H7 (cell line): Measurements from ENCODE around the gene HASPIN. TPM values are rescaled to one million over a fixed set of nuclear protein-coding genes. Genes with fewer than 3 reads are reported as not detected.

ENCODE experiments used
- DNase-seq: peaks from one replicate; pipeline ENCODE4 v3.0.0; 2012
- H3K27me3 ChIP-seq: 2 replicates; pipeline ENCODE4 v1.6.0; 2011; ENCODE audit warnings: mild to moderate bottlenecking, low read length; ENCODE audit not compliant: control insufficient read depth, insufficient read depth
- H3K36me3 ChIP-seq: replicated peaks from 2 replicates; pipeline ENCODE4 v1.5.1; 2011; ENCODE audit warnings: low read length; ENCODE audit not compliant: control insufficient read depth, insufficient read depth
- H3K4me3 ChIP-seq: 2 replicates; pipeline ENCODE4 v1.5.1; 2011; ENCODE audit warnings: low read depth, mild to moderate bottlenecking, control low read depth, low read length, moderate library complexity; ENCODE audit not compliant: insufficient read depth
- total RNA-seq: library from RNA; depleted of rRNA; stranded (reverse); fragments of >200 nt; shearing (Covaris generic); gene quantifications from 2 replicates; pipeline ENCODE4 v1.2.3, GENCODE V29; 2014

The HASPIN gene
- total RNA-seq, 1 experiment from 2014 or later: 39.1 TPM

DNA sequence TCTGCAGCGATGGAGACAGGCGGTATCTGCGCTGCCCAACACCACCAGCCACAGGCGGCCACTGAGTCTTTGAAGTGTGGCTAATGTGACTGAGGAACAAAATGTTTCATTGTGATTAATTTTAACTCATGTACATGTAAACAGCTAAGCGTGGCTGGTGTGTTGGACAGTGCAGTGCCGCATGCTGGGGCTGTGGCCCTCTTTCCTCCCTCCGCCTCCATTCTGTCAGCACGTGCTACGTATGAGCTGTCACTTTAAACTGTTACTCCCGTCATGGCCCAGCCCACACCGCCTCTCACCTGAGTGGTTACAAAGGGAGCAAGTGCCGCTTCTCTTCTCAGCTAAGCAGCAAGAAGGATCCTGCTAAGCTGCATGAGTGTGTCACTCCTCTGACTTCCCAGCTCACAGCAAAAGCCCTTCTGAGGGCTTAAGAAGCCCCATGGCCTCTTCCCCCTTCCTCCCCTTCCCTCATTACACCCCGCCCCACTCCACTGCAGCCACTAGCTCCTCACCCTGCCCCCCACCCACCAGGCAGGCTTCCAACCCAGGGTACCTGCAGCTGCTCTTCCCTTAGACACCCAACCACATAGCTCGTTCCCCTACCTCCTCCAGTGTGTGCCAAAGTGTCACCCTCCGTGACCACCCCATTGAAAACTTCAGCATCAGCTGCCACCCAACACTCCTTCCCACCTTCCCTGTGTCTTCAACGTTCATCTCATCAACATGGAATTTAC is 15.0 kb downstream of the HASPIN start:
- peak; percentile 67 for DNase-seq
- Histone ChIP-seq H3K4me3 (no peak overlapping the region), H3K36me3 (no peaks in the 10 kb centered on the region), H3K27me3 (no peaks in the 10 kb centered on the region)

DNA sequence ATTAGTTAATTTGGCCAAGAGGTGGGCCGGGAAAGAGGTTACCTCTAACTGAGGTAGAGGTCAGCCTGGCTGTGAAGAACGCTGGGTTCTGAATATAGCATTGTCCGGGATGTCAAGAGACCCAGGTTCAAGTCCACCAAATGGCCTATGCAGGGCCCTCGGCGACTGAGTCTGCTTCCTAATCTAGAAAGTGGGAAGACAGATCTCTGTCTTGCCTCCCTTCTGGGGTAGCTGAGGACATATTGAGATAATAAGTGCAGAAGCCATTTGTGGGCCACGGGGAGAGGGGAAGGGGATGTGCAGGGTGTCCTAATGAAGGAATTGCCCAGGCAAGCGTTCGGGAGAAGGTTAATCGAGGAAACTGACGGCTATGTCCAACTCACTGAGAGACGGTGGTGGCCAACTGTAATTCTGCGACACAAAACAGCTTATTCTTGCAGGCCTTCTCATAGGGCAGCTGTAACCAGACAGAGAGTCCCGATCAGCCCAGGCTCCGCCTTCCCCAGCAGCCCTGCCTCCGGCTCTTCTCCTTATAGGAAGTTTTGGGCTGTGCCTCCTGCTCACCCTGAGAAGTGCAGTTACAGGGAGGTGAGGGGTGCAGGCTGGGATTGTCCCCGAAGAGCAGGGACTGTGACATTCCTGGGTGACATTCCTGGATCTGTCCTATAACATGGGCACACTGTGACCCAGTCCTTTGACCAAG is 15.9 kb downstream of the HASPIN start:
- no peaks in the 10 kb centered on the region for H3K36me3 ChIP-seq
- no peak overlapping the region for H3K4me3 ChIP-seq
- DNase-seq: peak; percentile 57
- no peaks in the 10 kb centered on the region for H3K27me3 ChIP-seq

DNA sequence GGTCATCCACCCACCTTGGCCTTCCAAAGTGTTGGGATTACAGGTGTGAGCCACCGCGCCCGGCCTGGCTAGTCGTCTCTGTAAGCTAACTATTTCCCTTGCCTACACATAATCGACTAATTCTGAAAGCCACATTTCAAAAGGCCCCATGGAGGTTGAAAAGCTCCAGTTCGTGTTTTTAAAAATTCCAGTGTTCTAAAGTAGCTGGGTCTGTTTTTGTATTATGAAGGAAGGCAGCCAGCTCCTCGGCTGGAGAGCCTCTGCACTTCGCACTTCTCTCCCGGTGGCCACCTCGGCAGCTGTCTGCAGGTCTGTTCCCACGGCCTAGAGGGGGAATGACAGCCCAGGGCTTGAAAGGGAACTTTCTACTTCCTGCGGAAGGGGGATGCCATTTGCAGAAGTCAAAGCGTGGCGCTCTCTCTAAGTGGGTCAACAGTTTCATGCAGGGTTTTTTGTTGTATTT is 16.9 kb downstream of the HASPIN start:
- DNase-seq: no peak
- no peaks in the 10 kb centered on the region for H3K27me3 ChIP-seq
- no peak overlapping the region for H3K4me3 ChIP-seq
- H3K36me3 ChIP-seq: no peaks in the 10 kb centered on the region

DNA sequence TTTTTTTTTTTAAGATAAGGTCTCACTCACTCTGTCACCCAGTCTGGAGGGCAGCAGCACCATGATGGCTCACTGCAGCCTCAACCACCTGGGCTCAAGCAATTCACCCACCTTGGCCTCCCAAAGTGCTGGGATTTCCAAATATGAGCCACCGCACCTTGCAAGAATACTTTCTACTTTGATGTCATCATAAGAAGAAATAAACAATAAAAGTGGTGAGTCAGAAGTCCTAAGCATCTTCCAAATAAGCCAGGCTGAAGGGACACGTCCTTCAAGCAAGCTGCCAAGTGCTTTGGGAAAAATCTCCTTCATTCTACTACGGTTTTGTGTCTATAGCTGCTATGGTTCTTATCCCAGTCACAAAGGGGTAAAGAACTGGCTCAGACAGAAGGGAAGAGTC is 20.3 kb downstream of the HASPIN start:
- Histone ChIP-seq H3K4me3 (no peak overlapping the region), H3K36me3 (no peaks in the 10 kb centered on the region), H3K27me3 (no peaks in the 10 kb centered on the region)
- DNase-seq: no peak

DNA sequence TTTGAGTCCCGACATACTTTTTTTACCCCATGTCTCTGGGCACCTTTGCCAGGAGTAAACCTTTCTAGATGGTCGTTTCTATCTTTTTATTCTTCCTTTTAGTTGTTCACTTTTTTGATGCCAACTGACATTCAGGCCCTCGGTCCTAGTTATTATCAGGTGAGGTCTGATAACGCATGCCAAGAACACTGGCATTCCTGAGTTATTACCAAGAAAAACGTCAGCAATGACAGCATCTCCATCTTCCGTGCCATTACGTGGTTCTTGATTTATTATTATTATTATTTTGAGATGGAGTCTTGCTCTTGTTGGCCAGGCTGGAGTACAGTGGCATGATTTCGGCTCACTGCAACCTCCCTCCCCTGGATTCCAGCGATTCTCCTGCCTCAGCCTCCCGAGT is 21.4 kb downstream of the HASPIN start:
- DNase-seq: no peak
- no peaks in the 10 kb centered on the region for H3K27me3 ChIP-seq
- H3K4me3 ChIP-seq: no peak overlapping the region
- H3K36me3 ChIP-seq: no peaks in the 10 kb centered on the region

DNA sequence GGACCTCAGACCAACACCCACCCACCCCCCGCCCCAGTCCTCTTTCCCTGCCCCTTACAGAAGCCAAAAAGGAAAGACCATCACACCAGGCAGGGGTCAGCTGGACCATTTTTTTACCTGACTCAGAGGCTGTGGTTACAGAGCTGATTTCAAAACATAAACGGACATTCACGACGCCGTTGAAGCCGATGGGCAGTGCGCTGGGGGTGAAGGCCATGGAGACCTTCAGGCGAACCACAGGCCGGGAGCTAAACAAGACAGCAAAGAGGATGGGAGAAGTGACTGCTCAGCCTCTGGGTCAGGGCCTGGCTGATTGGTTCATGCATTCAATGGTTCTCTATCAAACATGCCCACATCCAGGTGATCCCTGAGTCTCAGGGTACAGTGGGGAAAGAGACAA is 24.1 kb downstream of the HASPIN start:
- H3K36me3 ChIP-seq: no peaks in the 10 kb centered on the region
- H3K4me3 ChIP-seq: no peak overlapping the region
- H3K27me3 ChIP-seq: no peaks in the 10 kb centered on the region
- no peak for DNase-seq

DNA sequence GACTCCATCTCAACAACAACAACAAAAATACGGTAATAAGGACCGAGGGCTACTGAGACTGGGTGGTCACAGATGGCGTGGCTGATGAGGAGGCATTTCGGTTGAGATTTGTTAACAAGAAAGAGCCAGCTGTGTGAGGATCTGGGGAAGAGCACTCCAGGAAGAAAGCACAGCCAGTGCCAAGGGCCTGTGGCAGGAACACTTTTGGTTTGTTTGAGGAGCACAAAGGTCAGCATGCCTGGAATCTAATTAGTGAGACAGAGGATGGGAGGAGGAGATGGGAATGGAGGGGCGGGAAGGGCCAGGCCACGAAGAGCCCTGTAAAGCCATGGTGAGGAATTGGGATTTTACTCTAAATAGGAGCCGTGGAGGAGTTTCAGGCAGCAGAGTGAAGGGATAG is 24.9 kb downstream of the HASPIN start:
- no peak for DNase-seq
- Histone ChIP-seq H3K4me3 (no peak overlapping the region), H3K27me3 (no peaks in the 10 kb centered on the region), H3K36me3 (no peaks in the 10 kb centered on the region)

DNA sequence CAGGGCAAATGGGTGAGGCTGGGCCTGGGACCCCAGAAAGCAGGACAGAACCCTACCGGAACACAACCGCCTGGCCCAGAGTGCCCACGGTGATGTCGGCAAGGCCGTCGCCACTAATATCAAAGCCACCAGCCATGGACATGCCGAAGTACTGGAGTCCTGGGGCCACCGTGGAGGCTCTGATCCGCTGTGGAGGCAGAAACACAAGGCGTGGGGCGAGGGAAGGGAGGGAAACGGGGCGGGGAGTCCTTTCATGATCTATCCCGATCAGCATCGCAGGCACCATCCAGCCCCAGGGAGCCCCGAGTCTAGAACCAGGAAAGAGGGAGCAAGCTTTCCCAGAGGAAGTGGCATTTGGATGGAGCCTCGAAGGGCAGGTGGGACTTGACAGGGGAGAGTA is 26.6 kb downstream of the HASPIN start:
- DNase-seq: no peak
- Histone ChIP-seq H3K4me3 (no peak overlapping the region), H3K27me3 (no peaks in the 10 kb centered on the region), H3K36me3 (no peaks in the 10 kb centered on the region)

DNA sequence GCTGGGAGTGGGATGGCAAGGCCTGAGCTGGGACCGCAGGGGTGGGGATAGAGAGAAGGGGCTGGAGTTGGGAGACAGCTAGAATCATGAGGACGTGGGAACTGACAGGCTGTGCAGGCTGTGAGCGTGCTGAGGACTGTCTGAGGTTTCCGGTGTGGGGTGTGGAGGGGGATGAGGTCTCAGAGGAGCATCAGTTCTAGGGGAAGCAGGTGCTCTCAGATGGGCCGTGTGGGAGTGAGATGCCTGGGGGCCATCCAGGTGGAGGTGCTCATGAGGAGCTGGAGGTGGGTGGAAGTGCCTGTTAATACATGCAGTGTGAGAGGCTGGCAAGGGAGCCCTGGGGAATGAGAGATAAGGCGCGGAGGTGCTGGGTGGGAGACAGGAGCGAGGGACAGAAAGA is 27.2 kb downstream of the HASPIN start:
- Histone ChIP-seq H3K36me3 (no peaks in the 10 kb centered on the region), H3K4me3 (no peak overlapping the region), H3K27me3 (no peaks in the 10 kb centered on the region)
- DNase-seq: no peak

DNA sequence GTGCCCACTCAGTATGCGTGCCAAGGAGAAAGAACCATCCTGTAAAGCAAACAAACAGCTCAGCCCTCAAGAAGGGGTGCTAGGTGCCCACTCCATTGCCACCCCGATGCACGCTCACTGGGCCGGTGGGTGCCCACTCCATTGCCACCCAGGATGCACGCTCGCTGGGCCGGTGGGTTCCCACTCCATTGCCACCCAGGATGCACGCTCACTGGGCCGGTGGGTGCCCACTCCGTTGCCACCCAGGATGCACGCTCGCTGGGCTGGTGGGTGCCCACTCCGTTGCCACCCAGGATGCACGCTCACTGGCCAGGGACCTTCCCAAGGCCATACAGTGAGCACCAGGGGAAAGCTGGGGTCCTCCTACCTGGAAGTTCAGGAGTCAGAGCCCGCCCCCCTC is 28.1 kb downstream of the HASPIN start:
- no peaks in the 10 kb centered on the region for H3K27me3 ChIP-seq
- H3K36me3 ChIP-seq: no peaks in the 10 kb centered on the region
- DNase-seq: no peak
- no peak overlapping the region for H3K4me3 ChIP-seq

DNA sequence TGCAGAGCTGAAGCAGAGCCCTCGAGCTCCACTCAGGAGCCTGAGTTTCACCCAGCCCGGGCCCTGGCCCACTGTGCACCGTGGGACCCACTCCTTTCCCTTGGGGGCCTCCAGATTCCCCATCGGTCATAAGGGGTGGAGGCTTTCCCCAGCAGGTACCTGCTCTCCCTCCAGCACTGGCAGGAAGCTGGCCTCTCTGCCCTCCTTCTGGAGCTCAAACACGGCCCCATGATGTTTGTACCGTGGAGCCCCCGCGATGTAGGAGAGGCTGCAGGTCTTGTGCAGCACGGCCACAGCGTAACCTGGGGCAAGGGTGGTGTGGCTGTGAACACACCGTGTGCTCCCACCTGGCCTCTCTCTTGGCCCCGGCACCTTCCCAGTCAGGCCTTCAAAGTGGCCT is 29.9 kb downstream of the HASPIN start:
- DNase-seq: no peak
- no peaks in the 10 kb centered on the region for H3K27me3 ChIP-seq
- no peak overlapping the region for H3K4me3 ChIP-seq
- H3K36me3 ChIP-seq: no peaks in the 10 kb centered on the region

DNA sequence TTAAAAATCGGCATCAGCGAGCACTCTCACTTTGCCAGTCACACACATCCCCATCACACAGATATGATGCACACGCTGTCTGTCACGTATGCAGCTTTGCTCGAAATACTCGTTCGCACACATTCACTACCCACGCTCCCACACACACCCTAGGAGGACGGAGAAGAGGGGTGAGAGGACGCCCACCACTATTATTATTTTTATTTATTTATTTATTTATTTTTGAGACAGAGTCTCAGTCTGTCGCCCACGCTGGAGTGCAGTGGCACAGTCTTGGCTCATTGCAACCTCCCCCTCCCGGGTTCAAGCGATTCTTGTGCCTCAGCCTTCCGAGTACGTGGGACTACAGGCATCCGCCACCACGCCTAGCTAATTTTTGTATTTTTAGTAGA is 30.4 kb downstream of the HASPIN start:
- no peak for DNase-seq
- Histone ChIP-seq H3K27me3 (no peaks in the 10 kb centered on the region), H3K4me3 (no peak overlapping the region), H3K36me3 (no peaks in the 10 kb centered on the region)

DNA sequence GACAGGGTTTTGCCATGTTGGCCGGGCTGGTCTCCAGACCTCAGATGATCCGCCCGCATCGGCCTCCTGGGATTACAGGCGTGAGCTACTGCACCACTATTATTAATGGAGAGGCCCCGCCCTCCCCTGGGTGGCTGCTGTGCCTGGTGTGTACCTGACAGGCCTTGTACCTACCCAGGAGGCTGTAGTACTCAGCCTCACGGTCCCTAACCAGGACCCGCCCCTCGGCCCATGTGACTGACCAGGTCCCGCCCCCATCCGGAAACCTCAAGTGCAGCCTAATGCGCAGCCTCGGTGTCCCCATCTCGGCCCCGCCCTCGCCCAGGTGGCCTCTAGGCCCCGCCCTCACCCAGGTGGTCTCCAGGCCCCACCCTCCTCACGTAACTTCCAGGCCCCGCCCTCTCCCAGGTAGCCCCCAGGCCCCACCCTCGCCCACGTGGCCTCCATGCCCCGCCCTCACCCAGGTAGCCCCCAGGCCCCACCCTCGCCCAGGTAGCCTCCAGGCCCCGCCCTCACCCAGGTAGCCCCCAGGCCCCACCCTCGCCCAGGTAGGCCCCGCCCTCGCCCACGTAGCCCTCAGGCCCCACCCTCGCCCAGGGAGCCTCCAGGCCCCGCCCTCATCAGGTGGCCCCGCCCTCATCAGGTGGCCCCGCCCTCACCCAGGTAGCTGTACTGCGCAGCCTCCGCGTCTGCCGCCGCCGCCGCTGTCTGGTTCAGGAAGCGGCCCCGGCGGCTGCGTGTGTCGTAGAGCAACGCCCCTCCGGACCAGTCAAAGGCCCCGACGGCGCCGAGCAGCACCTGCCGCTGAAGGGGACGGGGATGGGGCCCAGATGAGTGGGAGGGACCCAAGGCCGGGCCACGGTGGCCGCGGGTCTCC is 31.0 kb downstream of the HASPIN start:
- DNase-seq: peak; percentile 99
- H3K27me3 ChIP-seq: no peaks in the 10 kb centered on the region
- peak overlapping the region; percentile 58 for H3K4me3 ChIP-seq
- H3K36me3 ChIP-seq: no peaks in the 10 kb centered on the region

DNA sequence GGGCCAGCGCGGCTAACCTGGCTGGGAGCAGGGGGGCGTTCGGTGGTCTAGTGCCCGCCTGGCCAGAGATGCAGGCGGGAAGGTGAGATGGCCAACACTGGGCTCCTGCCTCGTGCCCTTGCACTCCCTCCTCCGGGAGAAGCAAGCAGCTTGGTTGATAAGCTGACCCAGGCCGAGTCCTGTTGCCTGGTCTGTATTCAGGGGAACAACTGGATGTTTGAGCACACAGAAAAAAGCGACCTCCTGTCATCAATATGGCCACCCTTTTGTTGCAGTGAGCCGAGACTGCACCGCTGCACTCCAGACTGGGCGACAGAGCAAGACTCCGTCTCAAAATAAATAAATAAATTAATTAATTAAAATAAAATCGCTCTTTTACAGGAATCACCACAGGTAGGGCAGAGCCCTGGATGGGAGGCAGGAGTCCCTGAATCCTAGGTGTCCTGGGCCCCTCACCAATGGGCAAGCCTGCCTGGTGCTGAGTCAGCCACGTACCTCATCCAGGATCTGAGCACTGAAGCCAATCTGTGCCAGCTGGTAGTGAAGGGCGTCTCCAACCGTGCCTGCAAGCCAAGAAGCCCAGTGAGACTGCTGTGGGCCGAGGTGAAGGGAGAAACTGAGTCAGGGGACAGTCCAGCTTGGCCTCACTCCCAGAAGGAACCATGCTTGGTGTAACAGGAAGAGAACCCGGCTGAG is 31.8 kb downstream of the HASPIN start:
- Histone ChIP-seq H3K27me3 (no peaks in the 10 kb centered on the region), H3K4me3 (peak overlapping the region; percentile 58)

More for the DNA sequence above, 31.8 kb downstream of the HASPIN start:
- no peaks in the 10 kb centered on the region for H3K36me3 ChIP-seq
- no peak for DNase-seq
